Activated CD4-positive, CD25-positive, alpha-beta regulatory T cell (primary cell): ENCODE results near the gene AGBL4.
"Not testable (repeated sequence)": the region's sequence is repeated elsewhere in the genome, so short reads cannot be mapped to it uniquely, and the experiment has no call there.

Experiments
- DNase-seq, 4 experiments: peaks; one replicate each; lab custom pipeline; 2025; lab: John Stamatoyannopoulos, UW

The AGBL4 gene

DNA sequence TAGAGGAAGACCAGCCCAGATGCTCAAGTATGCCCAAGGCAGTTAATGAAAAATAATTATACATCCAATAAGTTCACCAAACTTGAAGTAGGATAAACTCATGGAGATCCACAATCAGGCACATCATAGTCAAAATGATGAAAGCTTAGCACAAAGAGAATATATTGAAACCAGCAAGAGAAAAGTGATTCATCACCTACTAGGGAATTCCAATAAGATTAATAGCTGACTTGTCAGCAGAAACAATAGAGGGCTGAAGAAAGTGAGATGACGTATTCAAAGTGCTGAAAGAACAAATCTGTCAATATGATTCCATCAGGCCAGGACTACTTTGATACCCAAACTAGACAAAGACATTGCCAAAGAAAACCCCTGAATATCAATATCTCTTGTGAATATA lies 995.4 kb downstream of the AGBL4 start:
- no peak for DNase-seq

DNA sequence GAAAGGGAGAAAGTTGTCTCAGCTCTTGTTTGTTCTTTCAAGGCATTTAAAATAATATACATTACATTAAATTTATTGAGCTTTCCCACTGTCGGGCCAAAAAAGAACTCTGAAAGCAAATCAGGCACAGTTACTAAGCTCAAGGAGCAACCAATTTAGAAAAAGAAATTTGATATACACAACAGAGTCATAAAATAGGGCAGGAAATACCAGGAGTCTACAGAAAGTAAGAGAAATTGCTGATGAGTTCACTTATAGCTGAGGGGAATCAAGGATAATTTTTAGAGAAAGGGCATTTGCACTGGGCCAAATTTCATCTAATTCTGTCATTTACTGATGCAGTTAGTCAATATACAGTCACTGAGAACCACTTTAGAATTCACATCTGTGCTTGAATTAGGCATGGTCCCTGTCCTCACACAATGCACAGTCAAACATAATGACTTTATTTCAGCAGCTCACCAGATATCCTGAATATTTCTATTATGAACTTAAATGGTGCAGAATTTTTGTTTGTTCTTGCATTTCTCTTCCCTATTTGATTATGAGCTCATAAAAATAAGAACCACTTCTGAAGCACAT lies 997.4 kb downstream of the AGBL4 start:
- no peak for DNase-seq

DNA sequence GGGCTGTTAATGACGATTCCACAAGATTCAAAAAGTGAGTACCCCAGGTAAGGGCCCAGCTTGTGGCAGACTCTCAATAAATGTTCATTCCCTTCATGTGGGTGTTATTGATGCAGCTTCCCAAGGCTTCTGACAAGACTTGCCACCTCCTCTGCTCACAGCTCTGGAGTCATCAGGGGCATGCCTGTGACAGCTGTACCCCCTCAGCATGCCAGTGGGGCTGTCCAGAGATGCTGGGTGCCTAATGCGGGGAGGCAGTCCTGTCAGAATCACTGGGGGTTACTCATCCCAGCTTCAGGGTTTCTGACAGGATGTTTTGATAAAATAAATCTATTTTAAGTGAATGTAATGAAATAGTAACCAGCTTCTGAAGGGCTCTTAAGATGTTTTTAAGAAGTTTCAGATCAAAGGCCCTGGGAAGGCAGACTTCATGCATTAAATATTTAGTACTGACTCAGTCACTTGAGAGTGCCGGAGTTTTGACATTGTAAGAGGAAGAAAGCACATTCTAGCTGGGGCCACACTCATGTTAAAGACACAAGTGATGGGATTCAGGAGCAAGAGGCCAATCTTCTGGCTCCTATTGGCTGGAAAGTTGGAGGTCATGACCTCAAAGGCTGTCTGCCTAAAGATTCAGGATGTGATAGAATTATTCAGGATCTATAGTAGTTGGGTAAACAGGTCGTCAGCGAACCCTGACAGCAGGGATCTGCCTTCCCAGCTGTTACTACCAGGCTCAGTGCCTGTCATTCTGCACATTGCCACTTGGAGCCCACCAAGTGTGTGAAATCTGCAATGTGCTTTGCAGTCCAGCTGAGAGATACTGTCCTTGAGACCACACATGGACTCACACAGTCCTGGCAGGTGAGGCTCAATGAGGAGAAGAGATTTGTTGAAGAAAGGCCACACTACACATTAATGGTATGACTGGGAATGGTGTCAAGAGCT lies 1007.5 kb downstream of the AGBL4 start:
- no peak for DNase-seq

DNA sequence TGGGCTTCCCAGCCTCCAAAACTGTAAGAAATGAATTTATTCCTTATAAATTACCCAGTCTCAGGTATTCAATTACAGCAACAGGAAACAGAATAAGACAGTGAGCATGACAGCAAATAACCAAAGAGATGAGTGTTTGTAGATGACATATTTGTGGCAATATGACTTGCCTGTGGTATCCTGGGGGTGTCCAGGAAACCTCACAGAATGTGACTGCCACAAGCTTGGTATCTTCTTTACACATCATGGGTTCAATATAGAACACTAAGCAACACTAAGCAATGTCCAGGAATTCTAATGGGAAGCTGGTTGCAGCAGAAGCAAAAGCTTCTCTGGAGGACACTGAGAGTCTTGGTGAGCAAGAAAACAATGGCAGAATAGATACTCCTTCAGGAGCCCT lies 1010.7 kb downstream of the AGBL4 start:
- DNase-seq: no peak

DNA sequence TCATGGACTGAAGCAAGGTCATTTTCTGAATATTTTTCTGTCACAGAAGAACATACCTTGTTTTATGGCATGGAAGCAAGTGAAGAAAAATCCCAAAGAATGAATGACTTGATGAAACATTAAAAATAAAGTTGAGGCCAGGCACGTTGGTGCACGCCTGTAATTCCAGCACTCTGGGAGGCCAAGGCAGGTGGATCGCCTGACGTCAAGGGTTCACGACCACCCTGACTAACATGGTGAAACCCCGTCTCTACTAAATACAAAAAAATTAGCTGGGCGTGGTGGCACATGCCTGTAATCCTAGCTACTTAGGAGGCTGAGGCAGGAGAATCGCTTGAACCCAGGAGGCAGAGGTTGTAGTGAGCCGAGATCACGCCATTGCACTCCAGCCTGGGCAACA lies 1020.8 kb downstream of the AGBL4 start:
- not testable (repeated sequence) for DNase-seq

DNA sequence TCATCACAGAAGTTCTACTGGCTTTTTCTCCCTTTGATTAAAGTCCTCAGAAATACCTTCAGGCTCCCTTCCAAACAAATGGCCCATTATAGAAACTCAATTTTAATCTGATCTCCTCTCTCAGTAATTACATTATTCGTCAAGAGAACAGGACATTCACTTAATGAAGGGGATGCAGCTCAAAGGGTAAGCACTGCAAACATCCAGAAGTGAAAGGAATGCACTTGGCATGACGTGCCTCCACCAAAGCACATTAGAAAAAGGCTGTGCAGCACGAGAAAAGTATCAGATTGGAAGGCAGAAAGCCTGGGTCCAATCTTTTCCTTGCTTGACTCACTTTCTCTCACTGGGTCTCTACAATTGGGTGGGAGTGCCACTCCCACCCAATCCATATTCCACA lies 1024.4 kb downstream of the AGBL4 start:
- DNase-seq: no peak

DNA sequence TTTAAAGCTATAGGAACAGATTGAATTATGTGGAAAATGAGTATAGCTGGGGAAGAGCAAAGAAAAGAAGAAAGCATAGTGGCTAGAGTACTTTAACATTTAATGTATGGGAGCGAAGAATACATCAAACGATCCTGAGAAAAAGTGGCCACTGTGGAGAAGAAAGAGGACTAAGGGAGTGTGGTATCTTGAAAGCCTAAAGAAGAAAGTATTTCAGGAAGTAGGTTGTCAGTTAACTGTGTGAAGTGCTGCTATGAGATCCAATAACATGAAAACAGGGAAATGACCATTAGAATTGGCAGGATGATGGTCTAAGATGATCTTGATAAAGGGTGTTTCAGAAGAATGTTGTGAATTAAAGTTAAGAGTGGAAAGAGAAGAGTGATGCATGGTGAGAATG lies 1027.4 kb downstream of the AGBL4 start:
- DNase-seq: no peak

DNA sequence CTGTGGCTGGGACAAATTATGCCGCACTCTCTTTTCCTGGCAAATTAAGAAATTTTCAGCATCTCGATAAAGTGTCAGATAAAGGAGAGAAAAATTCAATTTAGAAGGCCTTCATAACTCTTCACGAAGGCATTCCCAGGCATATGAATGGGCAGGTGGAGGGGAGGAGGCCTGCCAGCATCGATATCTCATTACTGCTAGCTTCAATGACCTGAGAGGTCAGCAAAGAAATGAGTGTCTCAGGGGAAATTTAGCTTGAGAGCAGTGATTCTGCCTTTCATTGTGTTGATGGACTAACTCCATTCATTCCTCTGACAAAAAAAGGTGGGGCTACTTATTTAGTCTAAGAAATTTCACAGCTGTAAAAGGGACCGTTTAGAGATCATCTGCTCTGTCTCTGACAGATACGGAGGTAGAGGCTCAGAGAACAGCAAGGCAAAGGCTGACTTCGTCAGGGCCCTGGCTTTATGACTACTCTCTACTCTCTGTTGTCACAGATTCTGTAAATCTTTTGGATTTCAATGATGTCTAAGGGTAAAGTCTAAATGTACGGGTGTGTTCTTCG lies 1035.0 kb downstream of the AGBL4 start:
- DNase-seq: no peak

DNA sequence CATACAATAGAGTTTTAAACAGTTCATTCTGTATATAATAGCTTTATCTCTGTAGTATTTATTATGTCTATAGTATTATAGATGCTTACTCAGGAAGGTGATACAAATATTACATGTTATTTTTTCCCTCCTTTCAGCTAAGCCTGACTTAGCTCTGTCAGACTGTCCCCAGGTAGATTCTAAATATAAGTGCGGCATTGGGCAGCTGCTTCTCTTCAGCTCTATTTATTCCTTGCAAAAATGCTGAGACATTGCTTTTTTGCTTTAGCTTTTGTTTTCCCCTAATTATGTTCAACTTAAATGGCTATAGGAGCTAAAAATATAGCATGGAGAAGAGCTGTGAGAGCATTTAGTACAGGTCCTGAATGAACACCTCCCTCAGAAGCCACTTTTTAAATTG lies 1043.8 kb downstream of the AGBL4 start:
- no peak for DNase-seq

DNA sequence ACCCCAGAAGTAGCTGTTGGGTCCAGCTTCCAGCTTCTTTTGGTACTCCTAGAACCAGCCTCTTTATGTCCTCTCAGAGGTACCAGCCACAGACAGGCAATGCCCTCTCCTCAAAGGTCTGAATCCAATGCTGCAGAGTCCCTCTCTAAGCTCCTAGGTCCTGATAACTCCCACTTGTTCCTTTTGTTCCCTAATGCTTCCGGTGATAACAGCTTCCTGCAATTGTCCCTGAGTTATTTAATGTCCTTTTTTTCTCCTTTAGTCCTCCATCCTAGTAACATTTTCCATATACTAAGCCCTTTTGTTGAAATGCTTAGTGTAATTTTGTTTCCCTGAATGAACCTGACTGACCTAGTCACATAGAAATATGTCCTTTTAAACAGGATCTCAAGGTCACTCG lies 1045.3 kb downstream of the AGBL4 start:
- no peak for DNase-seq

DNA sequence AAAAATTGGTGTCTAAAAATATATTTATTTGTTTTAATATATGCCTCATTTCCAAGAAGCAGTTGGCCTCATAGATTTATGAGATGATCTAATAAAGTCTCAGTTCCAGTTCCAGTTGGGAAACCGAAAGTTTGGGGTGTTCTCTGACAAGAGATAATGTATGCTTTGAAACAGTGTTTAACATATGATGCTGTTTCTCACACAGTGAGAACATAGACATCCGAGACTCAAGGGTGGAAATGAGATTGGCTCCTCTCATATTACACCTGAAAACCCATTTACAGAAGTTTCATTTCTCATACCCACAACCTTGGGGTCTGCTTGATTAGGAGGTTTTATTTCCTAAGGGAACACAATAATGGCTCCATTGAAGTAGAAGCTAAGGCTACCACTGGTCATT lies 1046.5 kb downstream of the AGBL4 start:
- DNase-seq: no peak

DNA sequence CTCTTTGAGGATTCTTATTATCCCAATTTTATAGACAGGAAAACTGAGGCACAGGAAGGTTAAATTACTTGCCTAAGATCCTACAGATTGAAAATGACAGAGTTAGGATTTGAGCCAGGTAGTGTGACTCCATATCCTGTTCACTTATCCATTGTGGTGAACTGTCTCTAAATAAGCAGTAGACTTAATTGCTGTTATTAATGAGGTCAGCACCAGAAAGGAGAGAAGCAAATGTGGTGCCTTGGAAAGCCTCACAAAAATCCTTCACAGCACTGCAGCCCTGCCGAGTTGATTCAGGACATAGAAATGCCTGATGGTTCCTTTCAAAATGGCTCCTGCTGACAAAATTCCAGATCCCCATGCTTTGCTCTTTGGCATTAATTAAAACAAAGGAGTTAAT lies 1053.8 kb downstream of the AGBL4 start:
- no peak for DNase-seq

DNA sequence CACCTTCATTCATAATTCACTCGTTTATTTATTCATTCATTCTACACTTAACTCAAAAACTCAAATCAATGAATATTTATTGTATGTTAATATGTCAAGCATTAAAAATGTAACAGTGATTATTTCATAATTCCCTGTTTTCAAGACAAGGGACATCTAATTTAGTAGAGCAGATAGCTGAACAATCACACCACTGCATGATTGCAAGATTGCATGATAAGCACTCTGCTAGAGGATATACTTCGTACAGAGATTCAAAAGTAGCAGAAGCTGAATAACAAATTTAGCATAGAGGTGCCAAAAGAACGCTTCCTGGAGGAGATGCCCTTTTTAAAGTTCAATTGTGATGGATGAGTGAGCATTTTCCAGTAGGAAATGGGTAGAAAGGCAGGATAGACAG lies 1056.4 kb downstream of the AGBL4 start:
- DNase-seq: no peak

DNA sequence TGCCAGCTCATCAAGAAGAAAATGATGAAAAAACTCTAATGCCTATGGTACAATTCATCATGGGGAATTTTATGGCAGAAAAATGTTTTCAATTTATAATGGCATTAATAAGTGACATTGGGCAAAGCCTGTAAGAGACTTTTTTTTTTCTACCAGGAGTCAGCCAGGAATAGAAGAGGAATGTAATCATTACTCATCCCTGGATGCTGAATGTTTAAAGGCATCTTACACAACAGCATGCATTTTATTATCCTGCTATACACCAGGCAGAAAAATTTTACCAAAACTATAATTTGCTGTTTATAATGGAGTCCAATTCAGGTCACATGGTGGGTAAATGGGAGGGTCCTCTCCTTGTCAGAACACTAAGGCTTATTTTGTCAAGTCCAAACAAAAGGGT lies 1057.2 kb downstream of the AGBL4 start:
- DNase-seq: no peak

DNA sequence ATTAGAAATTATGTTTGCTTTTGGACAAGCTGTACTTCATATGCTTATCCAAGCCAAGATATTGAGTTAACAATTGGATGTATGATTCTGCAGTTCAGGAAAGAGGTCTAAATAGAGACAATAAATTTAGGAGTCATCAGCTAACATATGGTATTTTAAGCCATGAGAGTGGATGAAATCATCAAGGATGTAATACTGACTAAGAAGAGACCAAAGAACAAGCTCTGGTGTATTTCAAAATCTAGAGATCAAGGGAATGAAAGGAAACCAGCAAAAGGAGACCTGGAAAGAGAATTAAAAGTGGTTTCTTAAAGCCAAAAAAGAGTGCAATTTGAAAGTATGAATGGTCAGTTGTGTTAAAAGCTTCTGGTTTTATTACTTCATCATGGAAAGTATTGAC lies 1063.4 kb downstream of the AGBL4 start:
- DNase-seq: no peak

DNA sequence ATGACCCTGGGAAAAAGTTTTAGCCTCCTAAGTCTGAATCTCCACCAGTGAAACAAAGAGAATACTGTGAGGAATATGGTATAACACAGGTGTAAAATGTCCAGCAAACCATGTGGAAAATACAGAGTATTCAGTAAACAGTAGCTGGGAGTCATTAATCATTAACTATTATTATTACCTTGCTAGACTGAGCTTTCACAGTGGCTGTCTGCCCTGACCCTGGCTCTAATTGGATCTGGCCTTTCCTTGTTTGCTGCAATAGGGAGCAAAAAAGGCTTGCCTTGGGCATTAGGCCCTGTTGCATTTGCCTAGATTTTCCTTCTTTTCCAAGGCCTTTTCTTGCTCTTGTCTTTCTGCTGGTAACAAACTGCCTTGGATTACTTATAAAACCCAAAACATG lies 1068.0 kb downstream of the AGBL4 start:
- DNase-seq: no peak

DNA sequence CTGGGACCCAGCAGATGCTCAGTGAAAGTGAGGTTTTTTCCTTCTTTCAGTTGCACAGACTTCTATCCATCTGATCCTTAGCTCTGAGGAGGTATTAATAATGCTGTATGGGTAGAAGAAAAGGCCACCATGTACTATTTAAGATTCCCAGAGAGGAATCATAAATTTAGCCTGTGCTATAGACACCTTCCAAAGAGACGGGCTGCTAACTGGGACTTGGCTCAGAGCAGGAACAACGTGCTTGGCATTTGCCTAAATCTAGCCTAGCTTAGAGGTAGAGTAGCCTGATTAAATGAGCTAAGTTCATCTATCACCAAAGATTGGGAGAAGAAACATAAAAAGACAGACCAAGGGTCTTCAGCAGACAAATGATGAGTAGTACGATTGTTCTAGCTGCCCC lies 1070.1 kb downstream of the AGBL4 start:
- DNase-seq: no peak

DNA sequence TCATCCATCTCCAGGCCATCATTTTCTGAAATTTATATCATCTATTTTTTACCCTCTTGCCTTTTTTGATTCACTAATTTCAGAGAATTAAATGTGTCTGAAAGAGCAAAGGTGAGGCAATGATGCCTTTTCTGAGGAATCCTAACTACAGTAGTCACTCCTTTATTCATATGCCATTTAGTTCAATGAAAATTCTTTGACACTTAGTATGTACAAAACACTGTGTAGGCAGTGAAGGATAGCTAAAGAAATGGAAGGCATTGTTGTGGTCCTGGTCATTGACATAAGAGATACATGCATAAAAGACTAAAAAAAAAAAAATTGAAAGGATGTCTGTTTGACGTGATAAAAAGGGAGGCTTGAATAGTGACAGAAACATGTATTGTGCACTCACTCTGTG lies 1075.2 kb downstream of the AGBL4 start:
- no peak for DNase-seq

DNA sequence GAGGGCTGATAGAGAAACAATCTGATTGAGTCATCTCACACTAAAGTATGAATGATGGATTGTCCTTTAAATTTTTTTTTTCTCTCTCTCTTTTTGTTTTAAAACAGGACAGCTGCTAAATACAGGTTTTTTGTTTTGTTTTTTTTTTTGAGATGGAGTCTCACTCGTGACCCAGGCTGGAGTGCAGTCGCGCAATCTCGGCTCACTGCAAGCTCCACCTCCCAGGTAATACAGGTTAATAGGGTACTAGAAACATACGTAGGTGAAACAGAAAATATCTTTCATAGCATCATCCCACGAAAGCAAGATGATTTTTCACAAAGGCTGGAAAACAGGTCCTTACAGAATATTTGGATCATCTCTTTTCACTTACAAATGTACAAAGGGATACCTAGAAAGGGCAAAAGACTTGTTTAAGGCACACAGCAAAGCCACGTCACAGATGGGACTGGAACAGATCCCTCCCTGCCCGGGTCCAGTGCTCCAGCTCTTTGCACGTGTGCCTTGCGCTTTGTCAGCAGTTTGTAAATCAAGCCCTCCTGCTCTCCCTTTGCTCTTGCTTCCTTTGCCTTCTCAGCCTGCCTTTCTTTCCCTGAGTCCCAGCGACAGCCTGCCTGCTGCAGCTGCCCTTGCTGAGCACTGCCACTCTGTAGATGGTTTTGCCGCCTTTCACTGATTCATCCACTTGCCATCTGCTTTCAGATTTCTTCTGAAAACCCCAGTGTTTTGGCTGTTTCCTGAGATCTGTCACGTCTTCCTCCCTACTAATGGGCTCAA lies 1075.8 kb downstream of the AGBL4 start:
- DNase-seq: no peak

DNA sequence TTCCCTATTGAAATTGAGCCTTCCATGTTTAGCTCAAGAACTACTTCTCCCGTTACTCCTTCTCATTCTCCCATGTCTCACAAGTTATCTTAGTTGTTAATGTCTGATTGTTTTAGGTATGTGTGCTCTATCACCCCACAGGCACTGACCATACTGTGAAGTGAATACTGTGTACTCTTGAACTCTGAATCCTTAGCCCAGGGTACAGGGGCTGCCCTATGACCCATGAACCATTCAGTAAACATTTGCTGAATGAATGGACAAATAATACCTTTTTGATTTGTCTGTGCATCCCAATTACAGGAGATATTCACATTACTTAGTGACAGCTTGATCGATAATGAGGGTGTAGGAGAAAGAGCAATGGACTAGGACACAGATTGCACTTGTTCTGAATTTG lies 1077.7 kb downstream of the AGBL4 start:
- no peak for DNase-seq

DNA sequence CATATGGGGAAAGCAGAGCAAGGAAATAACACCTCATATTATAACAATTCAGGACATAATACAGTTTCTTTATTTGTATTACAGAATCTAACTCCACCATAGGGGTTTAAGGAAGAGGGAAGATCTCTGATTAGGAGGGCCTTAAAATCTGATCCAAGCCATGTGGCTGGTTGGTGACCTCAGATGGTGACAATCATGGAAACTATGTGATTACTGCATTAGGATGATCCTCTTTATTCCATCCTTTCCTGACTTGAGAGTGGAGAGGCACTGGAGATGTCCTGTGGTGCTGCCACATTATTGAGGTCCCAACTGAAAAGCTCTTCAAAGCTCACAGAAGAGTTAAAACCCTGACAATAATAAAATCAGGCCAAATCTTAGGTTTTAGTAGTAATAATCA lies 1078.9 kb downstream of the AGBL4 start:
- DNase-seq: no peak

DNA sequence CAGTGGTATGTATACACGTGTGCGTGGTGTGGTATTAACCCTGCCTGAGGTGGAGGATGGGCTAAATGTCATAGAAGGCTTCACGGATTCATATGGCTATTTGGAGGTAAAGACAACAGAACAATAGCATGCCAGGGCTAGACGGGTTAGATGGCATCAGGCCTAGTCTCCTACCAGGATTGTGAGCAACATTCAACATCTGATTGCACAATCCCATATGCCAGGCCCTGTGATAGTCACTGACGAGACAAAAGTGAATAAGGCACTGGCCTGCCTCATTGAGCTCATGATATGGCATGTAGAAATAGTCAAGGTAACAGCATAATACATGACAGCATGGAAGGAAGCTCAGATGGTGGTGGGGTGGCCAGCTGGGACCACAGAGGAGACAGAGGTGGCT lies 1079.9 kb downstream of the AGBL4 start:
- no peak for DNase-seq

DNA sequence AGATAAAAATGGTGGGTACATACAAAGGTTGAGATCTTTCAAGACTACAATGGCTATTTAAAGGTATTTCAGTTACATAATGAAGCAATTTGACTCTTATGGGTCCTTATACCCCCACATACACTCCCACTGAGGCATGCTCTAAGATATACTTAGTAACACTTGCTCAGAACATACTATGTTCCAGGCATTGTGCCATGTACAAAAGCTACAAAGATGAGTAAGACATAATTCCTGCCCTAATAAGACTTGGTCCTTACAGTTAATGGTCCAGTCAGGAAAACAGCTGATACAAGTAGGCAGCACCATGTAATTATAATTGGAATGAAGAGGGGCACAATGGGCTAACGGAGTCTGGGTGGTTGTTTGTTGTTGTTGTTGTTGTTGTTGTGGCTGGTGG lies 1080.4 kb downstream of the AGBL4 start:
- DNase-seq: no peak
